NCI-H1417 (cell line): ENCODE measurements around the gene SAE1.

Experiments used
- DNase-seq, 3 experiments: peaks; one replicate each; lab custom pipeline; 2025; lab: John Stamatoyannopoulos, UW

SAE1 gene

DNA sequence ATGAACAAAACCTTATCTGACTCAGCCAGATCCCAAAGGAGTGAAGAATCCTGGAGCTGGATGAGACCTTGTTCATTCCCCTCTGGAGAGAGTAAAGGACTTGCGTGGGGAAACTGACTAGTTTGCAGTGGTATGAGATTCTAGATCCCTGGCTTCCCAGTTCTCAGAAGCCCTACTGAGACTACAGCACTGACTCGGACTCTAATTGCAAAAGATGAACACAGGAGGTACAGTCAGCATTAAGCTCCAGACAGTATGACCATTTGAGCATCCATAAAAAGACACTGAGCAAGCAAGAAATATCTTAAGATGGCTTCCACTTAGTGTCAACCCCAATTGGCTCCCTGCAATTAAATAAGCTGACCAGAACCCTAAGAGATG, 23.8 kb upstream of the SAE1 start:
- DNase-seq: no peak

DNA sequence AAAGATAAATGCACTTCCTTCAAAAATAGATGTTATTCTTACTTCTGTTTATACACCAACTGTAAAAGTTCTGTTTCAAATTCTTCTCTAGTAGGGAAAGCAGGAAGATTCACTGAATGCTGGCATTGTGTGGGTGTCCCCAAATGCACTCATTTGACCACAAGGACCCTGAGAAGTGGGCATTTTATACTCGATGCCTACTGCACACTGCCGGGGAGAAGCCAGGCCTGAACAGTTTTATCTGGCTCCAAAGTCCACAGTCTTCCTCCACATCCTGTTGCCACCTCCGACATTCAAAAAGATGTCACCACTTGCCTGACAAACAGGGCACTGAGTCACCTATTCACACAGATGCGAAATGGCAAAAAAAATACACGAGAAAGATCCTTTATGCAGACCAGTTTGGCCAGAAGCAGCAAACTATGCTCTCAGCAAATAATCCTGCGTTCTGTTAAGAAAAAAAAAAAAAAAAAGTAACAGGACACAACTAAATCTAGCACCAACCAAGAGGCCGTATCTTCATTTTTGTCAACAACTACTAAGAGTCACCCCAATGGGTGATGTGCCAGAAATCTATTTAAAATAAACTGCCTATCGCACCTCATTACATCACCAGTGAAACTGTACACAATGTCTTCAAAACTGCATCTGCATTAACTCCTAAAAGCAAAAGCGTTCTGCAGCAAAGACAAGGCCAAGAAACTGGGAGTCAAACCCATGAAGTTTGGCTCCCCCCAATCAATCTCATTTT, 23.3 kb upstream of the SAE1 start:
- no peak for DNase-seq

DNA sequence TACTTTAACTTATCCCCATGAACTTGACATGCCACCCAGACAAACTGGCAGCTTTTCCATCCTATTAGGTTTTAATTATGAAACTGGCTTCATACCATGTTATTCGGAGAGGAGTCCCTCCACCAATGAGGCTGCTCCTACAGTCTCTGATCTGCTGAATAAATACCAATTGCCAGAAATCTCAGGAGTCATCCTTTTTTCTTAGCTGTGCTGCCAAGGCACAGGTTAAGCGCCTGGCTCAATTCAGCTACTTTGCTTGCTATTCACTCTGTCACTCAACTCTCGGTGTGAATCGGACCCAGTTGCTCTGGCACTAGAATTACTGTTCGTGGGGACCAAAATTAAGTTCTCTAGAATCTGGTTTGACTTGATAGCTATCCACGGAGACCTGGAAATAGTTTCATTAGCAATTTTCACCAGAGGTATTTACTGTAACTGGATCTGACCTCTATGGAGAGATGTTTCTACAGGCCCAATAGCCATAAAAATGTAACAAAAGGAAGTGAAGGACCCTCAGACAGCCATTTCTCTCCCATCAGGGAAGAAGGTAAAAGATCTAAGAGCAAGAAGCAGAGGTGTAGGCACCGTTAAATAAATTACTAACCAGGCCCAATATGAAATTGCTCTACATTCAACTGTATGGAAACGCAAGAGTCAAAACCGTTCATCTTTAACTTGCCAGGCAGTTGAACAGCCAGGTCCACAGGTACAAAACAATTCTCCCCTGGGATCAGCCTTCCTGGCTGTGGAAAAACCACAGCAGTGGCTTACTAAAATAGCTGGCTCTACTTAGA, 22.5 kb upstream of the SAE1 start:
- DNase-seq: peak in 2 of 3 experiments; percentile 4 to 72

DNA sequence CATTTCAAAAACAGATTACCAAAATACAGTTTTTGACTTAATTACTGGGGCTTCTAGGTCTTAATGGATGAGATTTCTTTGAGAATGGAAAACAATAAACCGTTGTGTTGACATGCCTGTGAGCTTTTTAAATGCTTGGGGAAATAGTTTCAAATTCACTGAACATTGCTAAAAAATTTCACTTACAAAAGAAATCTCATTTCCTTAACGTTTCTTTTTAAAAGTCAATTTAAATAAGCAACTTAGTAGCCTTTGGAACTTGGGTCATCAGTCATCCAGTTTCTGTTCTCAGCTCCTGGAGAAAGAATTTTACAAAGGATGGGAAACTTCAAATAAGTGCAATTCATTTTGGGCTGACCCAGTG, 21.5 kb upstream of the SAE1 start:
- DNase-seq: no peak

DNA sequence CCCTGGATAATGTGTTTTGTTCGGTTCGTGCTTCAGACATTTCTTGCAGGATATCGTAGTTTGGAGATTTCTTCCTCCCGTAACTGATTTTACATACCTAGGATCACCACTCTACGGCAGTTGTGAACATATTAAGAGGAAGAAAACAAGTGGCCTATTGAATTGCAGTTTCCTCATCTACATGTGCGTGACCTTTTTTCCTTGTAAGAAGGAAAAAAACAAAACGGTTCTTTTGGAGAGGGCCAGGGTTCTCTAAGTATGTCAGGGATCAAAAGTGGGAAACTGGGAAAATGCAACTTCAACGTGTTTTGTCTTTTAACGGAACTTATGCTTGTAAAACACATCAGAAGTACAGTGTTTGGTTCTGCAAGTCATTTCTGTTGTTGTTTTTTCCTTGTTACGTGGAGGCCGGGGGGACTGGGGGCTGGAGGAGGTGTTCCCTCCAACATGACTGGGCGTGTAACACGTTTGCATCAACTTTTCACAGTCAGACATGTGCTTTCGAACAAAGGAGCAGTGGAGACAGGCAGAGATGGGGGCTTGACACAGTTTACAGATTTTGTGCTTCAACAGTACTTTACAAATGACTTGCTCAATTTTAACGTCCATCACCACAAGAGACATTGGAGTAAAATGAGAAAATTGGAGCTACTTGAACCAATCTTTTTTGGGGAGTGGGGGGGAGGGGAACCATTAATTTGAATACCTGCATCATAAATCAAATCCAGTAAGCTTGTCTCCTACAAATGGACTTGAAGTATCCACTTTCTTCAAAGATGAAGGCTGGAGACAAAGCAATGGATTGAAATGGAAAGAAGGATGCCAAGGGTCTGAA, 20.9 kb upstream of the SAE1 start:
- DNase-seq: peak in 2 of 3 experiments; percentile 16 to 84

DNA sequence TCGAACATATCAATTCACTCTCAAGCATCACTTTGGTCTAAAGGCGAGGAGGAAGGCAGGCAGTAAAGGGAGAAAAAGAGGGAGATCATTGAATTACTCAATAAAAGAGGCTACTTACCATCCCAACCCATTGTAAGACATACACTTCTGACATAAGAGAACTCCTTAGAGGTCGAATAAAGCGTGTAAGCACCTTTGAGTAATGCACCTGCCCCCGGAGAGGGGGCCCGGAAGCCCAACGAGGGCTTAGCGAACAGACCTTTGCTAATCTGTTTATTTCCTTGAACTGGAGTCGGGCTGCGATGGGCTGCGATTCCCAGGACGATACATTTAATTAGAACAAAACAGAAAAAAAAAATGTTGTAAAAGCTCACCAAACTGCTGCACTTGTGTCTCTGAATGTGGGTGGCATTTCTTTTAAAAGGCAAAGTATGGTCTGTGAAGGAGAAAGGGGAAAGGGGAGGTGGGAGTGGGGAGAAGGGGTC, 20.1 kb upstream of the SAE1 start:
- DNase-seq: peak in 2 of 3 experiments; percentile 40 to 88

DNA sequence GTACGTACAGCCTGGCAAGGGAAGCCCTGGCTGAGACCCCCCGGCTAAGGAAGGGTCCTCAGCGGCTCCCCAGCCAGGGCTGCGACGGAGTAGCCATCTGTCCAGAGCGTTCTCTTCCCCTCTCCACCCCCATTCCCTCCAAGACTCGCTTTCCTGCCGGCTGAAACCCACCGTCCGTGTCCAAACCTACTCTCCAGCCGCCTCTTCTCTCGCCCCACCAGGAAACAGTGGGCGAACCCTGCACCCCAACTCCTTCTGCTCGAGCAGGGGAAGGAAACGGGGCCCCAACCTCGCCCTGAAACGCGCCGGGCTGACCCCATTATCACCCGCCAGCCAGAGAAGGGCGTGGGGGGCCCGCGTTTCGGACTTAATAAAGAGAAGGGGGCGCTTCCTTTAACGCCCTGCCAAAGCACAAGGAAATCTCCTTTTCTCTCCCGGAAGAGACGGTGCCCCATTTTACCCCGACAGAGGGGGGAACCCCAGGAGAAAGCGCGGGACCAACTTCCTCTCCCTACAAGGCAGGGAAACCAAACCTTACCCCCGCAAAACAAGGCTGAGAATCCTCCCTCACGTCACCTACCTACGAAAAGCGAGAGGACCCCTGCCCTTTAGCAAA, 19.5 kb upstream of the SAE1 start:
- peak; percentile 27 to 49 (median 38) for DNase-seq

DNA sequence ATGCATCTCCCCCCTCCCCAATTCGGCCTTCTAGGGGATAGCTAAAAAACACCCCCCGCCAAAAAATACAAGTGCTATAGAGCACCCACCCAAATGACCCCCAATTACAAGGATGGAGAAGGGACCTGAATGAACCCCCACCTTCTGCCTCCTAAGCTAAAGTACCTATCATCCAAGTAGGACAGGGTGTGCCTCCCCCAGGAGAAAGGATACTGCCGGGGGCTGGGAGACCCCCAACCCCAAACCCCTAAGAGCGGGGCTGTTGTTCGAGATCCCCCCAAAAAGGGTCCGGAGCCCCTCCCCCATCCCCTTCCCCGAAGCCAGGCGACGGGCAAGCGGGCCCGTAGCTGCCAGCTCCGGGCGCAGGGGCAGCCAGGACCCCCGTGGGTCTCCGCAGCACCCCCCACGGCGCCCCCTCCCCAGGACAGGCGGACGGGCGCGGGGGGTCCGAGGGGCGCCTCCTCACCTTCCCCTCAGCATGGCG, 18.9 kb upstream of the SAE1 start:
- no peak for DNase-seq

DNA sequence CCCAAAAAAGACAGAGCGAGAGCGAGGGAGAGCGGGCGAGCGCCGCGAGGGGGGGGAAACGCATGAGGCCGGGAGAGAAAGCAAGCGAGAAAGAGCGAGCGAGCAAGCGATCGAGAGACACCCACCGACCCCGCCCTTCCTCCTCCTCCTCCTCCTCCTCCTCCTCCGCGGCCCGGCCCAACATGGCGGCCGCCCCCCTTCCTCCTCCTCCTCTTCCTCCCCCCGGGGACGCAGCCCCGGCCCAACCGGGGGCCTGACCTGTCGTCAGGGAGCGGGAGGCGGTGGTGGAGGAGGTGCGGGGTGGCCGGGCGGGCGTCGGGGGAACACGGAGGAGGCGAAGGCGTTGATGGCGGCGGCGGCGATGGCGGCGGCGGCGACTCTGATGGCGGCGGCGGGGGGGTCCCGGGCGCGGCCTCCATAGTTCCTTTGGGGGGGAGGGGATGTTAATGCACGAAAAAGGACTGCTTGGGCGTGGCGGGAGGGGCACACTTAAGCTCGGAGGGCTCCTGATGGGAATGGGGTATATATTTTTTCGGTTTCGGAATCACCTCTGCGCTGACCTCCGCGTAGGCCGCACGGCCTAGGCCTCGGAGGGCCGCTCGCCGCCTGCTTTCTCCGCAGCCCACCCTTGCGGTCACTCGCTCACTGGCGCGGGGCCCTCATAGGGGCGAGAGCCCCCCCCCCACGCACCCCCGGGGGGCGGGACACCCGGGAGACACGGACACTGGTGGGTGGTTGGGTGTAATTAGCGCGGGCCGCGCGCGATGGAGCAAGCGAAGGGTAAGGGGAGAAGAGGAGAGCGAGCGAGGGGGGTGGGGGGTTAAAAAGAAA, 18.3 kb upstream of the SAE1 start:
- DNase-seq: peak; percentile 83 to 87 (median 83)

DNA sequence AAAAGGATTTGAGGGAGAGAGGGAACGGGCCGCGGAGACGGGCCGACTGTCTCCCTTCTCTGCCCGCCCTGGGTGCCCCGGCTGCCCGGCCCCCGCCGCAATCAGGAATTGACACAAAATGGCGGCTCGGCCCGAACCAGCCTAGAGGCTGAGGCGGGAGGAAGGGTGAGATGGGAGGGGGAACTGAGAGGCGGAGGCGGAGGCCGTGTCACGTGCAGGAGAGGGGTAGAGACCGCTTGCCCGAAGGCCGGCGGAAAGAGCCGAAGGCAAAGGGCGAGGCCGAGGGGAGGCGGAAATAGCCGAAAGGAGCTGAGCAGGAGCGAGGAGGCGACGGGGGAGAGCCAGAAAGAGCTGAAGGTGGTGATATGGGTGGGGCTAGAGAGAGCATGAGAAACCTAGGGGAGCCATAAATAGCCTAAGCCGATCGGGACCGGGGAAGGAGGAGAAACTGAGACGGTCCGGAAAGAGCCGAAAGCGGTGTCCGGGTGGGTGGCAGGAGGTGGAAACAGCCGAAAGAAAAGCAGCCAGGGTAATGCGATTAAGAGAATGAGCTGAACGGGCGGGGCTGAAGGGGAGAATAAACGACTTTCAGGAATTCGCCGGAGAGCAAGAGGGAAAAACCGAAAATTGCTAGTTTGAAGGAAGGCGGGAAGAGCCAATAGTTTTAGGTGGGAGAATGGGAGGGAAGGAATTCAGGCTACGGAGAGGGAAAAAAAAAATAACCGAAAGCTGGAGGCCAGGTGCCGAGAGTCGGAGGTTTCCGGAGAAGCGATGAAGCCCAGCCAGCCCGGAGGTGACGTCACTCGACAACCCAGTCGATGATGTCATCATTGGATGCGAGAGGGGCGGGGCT, 17.4 kb upstream of the SAE1 start, which contains the start of gene ZC3H4:
Gene ZC3H4 (minus strand): TSS at position 780 of the 853 bp plus-strand sequence. CDS start 1,192 bp downstream, outside the sequence.
- DNase-seq: peak; percentile 98 to 99 (median 99)

DNA sequence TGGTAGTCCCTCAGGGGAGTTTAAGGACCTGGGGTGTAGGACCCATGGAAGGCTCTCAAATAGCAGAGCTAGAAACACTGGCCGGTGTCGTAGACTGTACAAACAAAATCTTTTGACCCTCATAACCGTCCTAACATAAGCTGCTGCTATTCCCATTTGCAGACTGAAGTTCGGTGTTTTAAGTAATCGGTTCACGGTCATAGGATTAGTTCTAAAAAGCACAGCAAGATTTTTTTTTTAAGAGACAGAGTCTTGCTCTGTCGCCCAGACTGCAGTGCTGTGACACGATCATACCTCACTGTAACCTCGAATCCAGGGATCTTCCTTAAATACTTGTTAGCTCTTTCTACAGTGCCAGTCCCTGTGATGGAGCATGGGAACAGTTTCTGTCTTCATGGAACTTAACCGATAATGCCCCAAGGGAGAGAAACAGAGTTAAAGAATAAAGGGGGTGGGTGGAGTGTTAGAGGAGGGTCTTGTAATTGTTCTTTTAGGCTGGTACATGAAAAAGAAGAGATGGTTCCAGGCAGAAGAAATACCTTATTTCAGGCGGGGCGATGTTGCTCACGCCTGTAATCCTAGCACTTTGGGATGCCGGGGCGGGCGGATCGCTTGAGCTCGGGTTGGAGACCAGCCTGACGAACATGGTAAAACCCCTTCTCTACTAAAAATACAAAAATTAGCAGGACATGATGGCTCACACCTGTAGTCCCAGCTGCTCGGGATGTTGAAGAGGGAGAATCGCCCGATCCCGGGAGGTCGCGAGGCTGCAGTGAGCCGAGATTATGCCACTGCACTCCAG, 16.6 kb upstream of the SAE1 start:
- DNase-seq: peak in 1 of 3 experiments; percentile 49

DNA sequence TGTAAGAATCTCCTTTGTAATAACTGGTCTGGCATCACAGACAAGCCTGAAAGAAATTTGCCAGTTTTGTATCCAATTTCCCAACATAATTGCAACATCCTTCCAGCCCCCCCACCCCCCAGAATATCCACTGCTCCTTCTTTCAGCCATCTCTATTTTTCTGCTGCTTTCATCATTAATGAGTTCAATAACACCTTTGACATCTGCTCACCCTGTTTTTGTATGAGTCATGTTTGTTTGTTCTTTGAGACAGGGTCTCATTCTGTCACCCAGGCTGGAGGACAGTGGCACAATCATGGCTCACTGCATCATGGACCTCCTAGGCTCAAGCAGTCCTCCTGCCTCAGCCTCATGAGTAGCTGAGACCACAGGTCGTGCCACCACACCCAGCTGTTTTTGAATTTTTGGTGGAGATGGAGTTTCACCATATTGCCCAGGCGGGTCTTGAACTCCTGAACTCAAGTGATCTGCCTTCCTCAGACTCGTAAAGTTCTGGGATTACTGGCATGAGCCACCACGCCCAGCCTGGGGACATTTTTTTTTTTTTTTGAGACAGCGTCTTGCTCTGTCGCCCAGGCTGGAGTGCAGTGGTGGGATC, 10.1 kb upstream of the SAE1 start:
- no peak for DNase-seq

DNA sequence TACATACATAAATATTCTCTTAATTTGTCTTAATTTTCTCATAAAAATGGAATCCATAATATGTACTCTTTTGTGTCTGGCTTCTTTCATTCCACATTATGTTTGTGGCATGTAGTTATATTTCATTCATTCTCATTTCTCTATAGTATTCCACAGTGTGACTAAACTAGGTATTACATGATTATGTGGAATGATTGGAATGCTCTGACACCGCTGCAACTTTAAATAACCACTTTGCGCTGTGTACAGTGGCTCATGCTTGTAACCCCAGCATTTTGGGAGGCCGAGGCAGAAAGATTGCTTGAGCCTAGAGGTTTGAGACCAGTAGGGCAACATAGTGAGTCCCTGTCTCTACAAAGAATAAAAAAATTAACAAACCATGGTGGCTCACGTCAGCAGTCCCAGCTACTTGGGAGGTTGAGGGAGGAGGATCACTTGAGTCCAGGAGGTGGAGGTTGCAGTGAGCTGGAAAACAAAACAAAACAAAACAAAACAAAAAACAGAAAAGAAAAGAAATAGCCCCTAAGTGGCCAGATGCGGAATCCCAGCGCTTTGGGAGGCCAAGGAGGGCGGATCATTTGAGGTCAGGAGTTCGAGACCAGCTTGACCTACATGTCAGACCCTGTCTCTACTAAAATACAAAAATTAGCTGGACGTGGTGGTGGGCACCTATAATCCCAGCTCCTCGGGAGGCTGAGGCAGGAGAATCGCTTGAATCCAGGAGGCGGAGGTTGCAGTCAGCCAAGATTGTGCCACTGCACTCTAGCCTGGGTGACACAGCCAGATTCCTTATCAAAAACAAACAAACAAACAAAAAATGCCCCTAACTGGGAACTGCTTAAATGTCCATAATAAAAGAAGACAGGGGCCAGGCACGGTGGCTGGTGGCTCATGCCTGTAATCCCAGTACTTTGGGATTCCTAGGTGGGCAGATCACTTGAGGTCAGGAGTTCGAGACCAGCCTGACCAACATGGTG, 8.0 kb upstream of the SAE1 start:
- DNase-seq: no peak

DNA sequence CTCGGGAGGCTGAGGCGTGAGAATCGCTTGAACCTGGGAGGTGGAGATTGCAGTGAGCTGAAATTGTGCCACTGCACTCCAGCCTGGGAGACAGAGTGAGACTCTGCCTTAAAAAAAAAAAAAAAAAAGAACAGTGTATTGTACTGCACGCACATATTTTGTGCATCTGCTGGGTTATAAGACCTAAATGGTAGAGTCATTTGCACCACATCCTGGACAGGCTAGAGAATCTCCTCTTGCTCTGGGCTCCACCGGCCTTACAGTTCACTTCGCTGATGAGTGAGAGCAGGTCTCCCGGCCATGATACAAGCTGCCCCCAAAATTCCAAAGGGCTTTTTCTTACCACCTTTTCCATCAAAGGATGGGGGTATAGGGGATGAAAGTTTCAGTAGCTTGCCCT, 7.2 kb upstream of the SAE1 start:
- no peak for DNase-seq

DNA sequence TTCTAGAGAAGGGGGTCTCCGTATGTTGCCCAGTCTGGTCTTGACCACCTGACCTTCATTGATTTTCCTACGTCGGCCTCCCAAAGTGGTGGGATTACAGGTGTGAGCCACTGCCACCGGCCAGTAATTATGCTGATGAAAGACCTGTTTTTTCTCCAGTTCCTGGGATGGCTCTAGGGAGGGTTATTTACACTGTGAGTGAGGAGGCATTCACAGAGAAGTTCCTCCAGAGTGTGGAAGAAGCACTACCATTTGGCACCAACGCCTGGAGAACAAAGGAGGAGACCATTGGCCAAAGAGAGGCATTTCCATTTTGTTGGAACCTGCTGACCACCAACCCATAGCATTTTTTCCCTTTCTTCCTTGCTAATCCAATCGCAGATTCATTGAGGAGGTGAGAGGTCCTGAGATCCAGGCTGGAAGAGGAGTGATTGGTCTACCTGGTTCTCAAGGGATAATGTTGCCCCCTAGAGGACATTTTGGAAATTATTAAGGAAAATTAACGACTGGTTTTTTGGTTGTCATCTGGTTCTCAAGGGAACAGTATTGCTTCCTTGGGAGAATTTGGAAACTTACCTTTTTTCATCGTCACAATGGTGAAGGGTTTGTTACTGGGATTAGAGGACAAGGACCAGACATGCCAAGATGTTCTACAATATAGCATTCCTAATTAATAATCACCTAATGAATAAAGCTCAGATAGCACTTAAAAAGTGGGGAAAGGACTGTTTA, 5.5 kb upstream of the SAE1 start:
- DNase-seq: peak; percentile 51 to 87 (median 85)

DNA sequence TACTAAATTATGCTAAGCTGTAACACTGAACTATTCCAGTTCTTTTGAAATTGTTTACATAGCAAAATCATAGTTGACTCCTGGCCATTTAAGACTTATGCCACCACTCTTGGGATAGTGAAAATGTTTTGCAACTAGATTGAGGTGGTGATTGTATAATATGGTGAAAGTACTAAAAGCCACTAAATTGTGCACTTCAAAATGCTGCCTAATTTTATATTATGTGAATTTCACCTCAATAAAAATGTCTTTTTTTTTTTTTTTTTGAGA, 5.0 kb upstream of the SAE1 start:
- no peak for DNase-seq

DNA sequence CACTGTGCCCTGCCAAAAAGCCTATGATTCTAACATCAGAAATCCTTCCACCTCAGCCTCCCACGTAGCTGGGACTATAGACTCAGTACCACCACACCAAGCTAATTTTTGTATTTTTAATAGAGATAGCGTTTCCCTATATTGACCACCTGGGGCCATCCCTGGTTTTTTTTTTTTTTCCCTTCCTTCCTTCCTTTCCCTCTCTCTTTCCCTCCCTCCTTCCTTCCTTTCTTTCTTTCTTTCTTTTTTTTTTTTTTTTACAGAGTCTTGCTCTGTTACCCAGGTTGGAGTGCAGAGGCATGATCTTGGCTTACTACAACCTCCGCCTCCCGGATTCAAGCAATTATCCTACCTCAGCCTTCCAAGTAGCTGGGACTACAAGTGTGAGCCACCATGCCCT, 1.1 kb upstream of the SAE1 start:
- no peak for DNase-seq
